Subcutaneous adipose tissue (tissue), 4 donors: ENCODE measurements around the gene PRKG1. TPM values are rescaled to one million over a fixed set of nuclear protein-coding genes. Genes with fewer than 3 reads are reported as not detected.

Experiments
- total RNA-seq, 4 donors: library from RNA; depleted of rRNA; stranded (reverse); fragments of >200 nt; gene quantifications; one replicate each; pipeline ENCODE4 v1.1.0, GENCODE V29; 2016
- TF ChIP-seq, protein P1 (sequence below): fragments of 450-650 bp; IDR thresholded peaks from one replicate; pipeline ENCODE4 v1.5.1; 2016; ENCODE audit warnings: low read depth, mild to moderate bottlenecking, control low read depth, antibody characterized with exemption, moderate library complexity

The PRKG1 gene
- total RNA-seq, 4 donors from 2014 or later = 7.6 to 17.2 (median 10.7) TPM

DNA sequence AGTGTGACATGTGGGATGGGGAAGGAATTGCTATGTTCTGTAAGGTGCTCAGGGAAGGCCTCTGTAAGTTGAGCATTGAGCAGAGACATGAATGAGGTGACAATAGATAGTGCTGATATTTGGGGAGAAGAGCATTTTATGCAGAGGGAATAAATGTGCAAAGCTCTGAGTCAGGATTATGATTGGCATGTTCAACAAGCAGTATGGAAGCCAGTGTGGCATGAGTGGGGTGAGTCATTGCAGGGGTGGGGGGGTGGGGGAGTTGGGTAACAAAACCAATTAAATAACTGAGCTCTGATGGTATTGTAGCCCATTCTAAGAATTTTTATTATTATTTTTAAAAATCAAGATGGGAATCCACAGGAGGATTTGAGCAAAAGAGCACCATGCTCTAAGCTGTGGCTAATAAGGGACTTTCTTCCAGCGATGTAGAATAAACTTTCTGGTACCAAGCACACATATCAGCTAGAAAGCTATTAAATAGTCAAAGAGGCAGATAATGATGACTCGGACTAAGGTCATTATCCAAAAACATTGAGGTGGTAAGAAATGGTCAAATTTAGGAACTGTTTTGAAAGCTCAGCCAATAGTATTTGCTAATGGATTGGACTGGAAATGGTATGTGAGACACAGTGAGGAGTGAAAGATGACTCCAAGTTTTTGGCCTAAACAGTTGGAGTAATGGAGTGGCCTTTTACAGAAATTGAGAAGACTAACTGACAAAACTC lies 96.4 kb downstream of the PRKG1 start:
- TF ChIP-seq, protein P1, sequence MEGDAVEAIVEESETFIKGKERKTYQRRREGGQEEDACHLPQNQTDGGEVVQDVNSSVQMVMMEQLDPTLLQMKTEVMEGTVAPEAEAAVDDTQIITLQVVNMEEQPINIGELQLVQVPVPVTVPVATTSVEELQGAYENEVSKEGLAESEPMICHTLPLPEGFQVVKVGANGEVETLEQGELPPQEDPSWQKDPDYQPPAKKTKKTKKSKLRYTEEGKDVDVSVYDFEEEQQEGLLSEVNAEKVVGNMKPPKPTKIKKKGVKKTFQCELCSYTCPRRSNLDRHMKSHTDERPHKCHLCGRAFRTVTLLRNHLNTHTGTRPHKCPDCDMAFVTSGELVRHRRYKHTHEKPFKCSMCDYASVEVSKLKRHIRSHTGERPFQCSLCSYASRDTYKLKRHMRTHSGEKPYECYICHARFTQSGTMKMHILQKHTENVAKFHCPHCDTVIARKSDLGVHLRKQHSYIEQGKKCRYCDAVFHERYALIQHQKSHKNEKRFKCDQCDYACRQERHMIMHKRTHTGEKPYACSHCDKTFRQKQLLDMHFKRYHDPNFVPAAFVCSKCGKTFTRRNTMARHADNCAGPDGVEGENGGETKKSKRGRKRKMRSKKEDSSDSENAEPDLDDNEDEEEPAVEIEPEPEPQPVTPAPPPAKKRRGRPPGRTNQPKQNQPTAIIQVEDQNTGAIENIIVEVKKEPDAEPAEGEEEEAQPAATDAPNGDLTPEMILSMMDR = no peak

DNA sequence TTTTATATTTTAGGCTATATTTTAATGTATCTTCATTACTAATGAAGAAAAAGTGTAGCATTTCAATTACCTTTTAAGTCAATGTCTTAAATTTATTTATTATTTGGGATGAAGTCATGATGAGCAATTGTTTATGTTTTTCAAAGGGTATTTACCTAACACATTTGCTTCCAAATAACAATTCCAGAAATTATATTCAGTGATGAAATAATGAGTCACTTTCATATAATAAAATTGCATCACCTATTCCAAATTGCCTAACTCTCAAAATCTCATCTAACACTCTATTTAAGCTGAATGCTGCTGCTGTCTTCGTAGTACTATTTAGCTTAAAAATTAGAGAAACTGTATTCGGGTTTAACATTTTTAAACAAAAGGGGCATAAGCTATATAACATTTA lies 97.7 kb downstream of the PRKG1 start:
- TF ChIP-seq, protein P1 = no peak

DNA sequence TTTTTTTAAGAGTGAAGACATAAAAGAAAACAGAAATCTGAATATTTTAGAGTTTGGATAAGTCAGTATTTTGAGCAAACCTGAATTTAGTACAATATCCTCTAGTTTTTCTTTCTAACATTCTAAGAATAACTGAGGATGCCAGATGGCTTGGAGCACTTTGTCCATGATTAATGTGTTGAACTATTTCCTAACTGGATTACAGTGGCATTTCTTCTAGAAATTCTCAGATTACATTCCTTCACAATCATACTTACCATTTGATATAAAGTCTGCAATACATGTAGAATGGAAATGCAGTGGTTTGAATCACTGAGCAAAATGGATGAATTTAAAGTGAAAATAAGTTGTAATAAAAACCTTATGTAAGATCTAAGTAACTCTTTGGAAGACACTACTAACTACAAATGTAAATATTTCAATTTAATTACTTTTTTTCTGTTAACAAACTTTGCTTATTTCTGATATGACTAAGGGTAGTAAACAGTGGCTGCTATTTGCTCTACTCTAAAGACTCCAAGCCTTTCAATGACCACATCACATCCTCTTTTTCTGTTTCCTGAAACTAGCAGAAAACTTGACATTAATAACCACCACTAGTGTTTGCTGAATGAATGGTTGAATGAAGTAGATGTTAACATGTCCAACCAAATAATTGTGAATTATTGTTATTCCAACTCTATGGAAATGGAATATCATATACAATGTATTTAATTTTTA lies 102.8 kb downstream of the PRKG1 start:
- TF ChIP-seq, protein P1 = no peak

- TF ChIP-seq, protein P1 = no peak
These were observed 104.3 kb downstream of the PRKG1 start for GRCh38 chr10:51178634-51179033.

GRCh38 chr10:51180141-51180540 lies 105.9 kb downstream of the PRKG1 start:
- TF ChIP-seq, protein P1 = no peak

- TF ChIP-seq, protein P1 = no peak
These were observed 109.5 kb downstream of the PRKG1 start for GRCh38 chr10:51183783-51184182.

GRCh38 chr10:51186361-51186760 lies 112.1 kb downstream of the PRKG1 start:
- TF ChIP-seq, protein P1 = no peak
